ENCODE data around the gene RER1. TPM values are rescaled to one million over a fixed set of nuclear protein-coding genes. Genes with fewer than 3 reads are reported as not detected.

RER1 gene
- total RNA-seq, 1 experiment from 2014 or later: 110 TPM

- no peak for DNase-seq
- Histone ChIP-seq H3K9ac (ENCODE audit: extremely low read depth, insufficient read length, low read length) (no peak overlapping the region), H3K23me2 (ENCODE audit: insufficient read length, low read depth, low read length, poor library complexity, severe bottlenecking) (no peaks in the 10 kb centered on the region), H4K5ac (ENCODE audit: insufficient read length, low read depth, low read length) (no peak overlapping the region), H2BK15ac (ENCODE audit: low read depth, low read length) (no peak overlapping the region), H2BK120ac (ENCODE audit: low read depth, low read length, poor library complexity, severe bottlenecking) (no peak overlapping the region), H4K91ac (ENCODE audit: insufficient read length, low read depth, low read length) (no peak overlapping the region), H4K8ac (replicated peaks; ENCODE audit: insufficient read length, low read depth, low read length) (no peak overlapping the region), H3K56ac (ENCODE audit: insufficient read length, low read depth, low read length) (no peak overlapping the region), H2BK5ac (ENCODE audit: insufficient read length, low read length) (no peak overlapping the region), H2AK5ac (ENCODE audit: insufficient read length, low read length) (no peak overlapping the region), H3K23ac (ENCODE audit: insufficient read length, low read depth, low read length) (no peak overlapping the region), H3K18ac (ENCODE audit: insufficient read length, low read depth, low read length) (no peak overlapping the region), H3K79me1 (ENCODE audit: insufficient read depth, low read depth, low read length, poor library complexity, severe bottlenecking) (no peaks in the 10 kb centered on the region), H3K4me2 (ENCODE audit: insufficient read depth, insufficient read length, low read length) (no peak overlapping the region), H2AFZ (ENCODE audit: low read length) (no peak overlapping the region), H2BK12ac (ENCODE audit: insufficient read length, low read depth, low read length) (no peak overlapping the region), H4K20me1 (ENCODE audit: control insufficient read depth, insufficient read depth, insufficient read length) (no peaks in the 10 kb centered on the region), H3K14ac (ENCODE audit: insufficient read depth, low read length) (no peak overlapping the region; the same call in 1 of the 2 replicates), H3K27me3 (ENCODE audit: insufficient read depth, low read length) (no peaks in the 10 kb centered on the region), H3T11ph (ENCODE audit: low read length) (no peak overlapping the region), H3K79me2 (ENCODE audit: insufficient read depth, low read length) (no peaks in the 10 kb centered on the region), H3K4ac (ENCODE audit: low read depth, low read length) (no peak overlapping the region), H3K9me3 (ENCODE audit: control insufficient read depth, low read depth, low read length) (no peaks in the 10 kb centered on the region), H3K4me1 (ENCODE audit: insufficient read depth, low read length) (no peaks in the 10 kb centered on the region), H2BK20ac (ENCODE audit: low read depth, low read length, poor library complexity, severe bottlenecking) (no peak overlapping the region), H3K27ac (ENCODE audit: insufficient read length, low read depth, low read length) (no peak overlapping the region)
- Mint-ChIP-seq H3K4me1 (peaks cover 0 to 9% of the 10 kb centered on the region in 2 experiments; a peak in 1 of 4 replicates), H3K36me3 (ENCODE audit: insufficient read depth in 1 of 3, low read depth in 3 of 3) (no peaks in the 10 kb centered on the region), H3K27ac (no peak overlapping the region; a peak in 1 of 7 replicates), H3K4me3 (no peak overlapping the region), H3K9me3 (no peaks in the 10 kb centered on the region), H3K27me3 (ENCODE audit: low read depth) (no peaks in the 10 kb centered on the region)
- no CpG with 5 or more reads among the region's 31 CpGs for WGBS (ENCODE audit: extremely low coverage, insufficient read length, low lambda C conversion rate)
- TF ChIP-seq CTCF (conservative IDR thresholded peaks at IDR 0.05): no peak
Observed at GRCh38 chr1:2350911-2351655, 40.6 kb upstream of the RER1 start.
